Measurements from ENCODE around the gene FOXA2. TPM values are rescaled to one million over a fixed set of nuclear protein-coding genes. Genes with fewer than 3 reads are reported as not detected.

FOXA2 gene
- total RNA-seq, 1 experiment from 2014 or later = 43.6 TPM

DNA sequence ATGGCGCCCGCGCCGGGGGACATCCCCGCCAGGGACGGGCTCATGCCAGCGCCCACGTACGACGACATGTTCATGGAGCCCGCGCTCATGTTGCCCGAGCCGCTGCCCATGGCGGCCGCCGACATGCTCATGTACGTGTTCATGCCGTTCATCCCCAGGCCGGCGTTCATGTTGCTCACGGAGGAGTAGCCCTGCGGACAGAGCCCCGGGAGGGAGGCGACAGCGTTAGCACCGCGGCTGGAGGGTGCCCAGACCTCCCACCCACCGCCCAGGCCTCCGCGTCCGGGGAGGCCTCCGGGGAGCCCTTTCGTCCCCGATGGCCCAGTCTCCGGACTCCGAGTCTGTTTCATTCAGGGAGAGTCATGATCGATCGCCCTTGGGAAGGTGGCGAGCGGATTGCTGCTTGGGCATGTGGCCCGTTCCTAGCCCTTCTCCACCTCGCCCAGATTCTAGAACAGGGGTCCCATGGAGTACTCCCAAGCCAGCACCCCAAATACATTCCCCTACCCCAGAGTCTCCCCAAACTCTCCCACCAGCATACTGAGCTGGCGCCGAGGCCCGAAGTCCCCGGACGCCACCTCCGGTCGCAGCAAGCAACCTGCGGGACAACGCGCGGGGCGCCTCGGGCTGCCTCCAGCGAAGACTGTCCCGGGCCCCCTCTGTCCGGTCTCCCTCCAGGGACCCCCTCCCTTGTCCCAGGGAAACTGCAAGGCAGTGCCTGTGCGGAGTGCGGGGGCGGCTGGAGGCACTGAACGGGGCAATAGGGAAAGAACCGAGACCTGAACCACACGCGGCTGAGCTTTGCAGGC lies 1.2 kb downstream of the FOXA2 start:
- H3K27ac Mint-ChIP-seq (ENCODE audit: unreplicated experiment) = peak overlapping the region; percentile 77
- H3K4me1 Mint-ChIP-seq (ENCODE audit: low read depth, unreplicated experiment) = peaks cover 22% of the 10 kb centered on the region
- Histone ChIP-seq H3K36me3 (ENCODE audit: control insufficient read depth, insufficient read depth, low read length) (peaks cover 2% of the 10 kb centered on the region), H3K4me1 (peaks cover 18% of the 10 kb centered on the region), H3K27me3 (replicated peaks; ENCODE audit: control insufficient read depth, insufficient read depth, low read length) (no peaks in the 10 kb centered on the region), H3K4me3 (ENCODE audit: low read depth, low read length) (peak overlapping the region; percentile 79), H3K9me3 (no peaks in the 10 kb centered on the region)
- H3K36me3 Mint-ChIP-seq (ENCODE audit: insufficient read depth, unreplicated experiment) = peaks cover 62% of the 10 kb centered on the region
- H3K4me3 Mint-ChIP-seq (ENCODE audit: unreplicated experiment) = peak overlapping the region; percentile 87
- intact Hi-C loops (cut with micrococcal nuclease; ENCODE audit: unreplicated experiment) = loop anchor here (5.0 to 10.0 kb wide), 2 partner anchors 111 to 772 kb away; partner anchors contain the start of gene NXT1
- peak; percentile 44 to 57 for DNase-seq
- BruUV-seq (replicated peaks) = no TSS peak
- ChIA-PET CTCF (interaction anchor here (0.8 to 2.9 kb wide), 7 partner anchors 8 to 244 kb away, joined by 4 to 19 read pairs (median 5); no protein-coding TSS in a partner anchor), POLR2A (interaction anchor here (0.9 to 2.9 kb wide), 5 partner anchors 59 to 180 kb away, joined by 4 to 38 read pairs (median 17); no protein-coding TSS in a partner anchor)
- no peaks in the 10 kb centered on the region for H3K27me3 Mint-ChIP-seq (ENCODE audit: insufficient read depth, unreplicated experiment)
- TF ChIP-seq, protein P1, sequence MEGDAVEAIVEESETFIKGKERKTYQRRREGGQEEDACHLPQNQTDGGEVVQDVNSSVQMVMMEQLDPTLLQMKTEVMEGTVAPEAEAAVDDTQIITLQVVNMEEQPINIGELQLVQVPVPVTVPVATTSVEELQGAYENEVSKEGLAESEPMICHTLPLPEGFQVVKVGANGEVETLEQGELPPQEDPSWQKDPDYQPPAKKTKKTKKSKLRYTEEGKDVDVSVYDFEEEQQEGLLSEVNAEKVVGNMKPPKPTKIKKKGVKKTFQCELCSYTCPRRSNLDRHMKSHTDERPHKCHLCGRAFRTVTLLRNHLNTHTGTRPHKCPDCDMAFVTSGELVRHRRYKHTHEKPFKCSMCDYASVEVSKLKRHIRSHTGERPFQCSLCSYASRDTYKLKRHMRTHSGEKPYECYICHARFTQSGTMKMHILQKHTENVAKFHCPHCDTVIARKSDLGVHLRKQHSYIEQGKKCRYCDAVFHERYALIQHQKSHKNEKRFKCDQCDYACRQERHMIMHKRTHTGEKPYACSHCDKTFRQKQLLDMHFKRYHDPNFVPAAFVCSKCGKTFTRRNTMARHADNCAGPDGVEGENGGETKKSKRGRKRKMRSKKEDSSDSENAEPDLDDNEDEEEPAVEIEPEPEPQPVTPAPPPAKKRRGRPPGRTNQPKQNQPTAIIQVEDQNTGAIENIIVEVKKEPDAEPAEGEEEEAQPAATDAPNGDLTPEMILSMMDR (IDR thresholded peaks at IDR 0.05; ENCODE audit: insufficient read depth in 1 of 2, low read depth in 1 of 2, low read length in 1 of 2, severe bottlenecking in 1 of 2, unreplicated experiment in 1 of 2) = peak in 1 of 2 experiments; percentile 14
- H3K9me3 Mint-ChIP-seq (ENCODE audit: unreplicated experiment) = no peaks in the 10 kb centered on the region

DNA sequence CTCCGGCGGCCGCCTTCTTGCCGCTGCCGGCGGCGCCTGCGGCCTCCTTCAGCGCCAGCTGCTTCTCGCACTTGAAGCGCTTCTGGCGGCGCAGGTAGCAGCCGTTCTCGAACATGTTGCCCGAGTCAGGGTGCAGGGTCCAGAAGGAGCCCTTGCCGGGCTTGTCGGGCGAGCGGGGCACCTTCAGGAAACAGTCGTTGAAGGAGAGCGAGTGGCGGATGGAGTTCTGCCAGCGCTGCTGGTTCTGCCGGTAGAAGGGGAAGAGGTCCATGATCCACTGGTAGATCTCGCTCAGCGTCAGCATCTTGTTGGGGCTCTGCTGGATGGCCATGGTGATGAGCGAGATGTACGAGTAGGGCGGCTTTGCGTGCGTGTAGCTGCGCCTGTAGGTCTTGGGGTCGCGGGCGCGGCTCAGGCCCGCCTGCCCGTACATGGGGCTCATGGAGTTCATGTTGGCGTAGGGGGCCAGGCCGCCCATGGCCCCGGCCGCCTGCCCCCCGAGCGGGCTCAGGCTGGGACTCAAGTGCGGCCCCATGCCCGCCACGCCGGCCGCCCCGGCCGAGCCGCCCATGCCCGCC lies 1.9 kb downstream of the FOXA2 start:
- H3K27ac Mint-ChIP-seq (ENCODE audit: unreplicated experiment) = no peak overlapping the region
- H3K27me3 Mint-ChIP-seq (ENCODE audit: insufficient read depth, unreplicated experiment) = no peaks in the 10 kb centered on the region
- no peaks in the 10 kb centered on the region for H3K9me3 Mint-ChIP-seq (ENCODE audit: unreplicated experiment)
- TF ChIP-seq, protein P1 (IDR thresholded peaks at IDR 0.05; ENCODE audit: insufficient read depth in 1 of 2, low read depth in 1 of 2, low read length in 1 of 2, severe bottlenecking in 1 of 2, unreplicated experiment in 1 of 2) = no peak
- DNase-seq = no peak
- Histone ChIP-seq H3K4me1 (peaks cover 18% of the 10 kb centered on the region), H3K4me3 (ENCODE audit: low read depth, low read length) (peak overlapping the region; percentile 79), H3K36me3 (ENCODE audit: control insufficient read depth, insufficient read depth, low read length) (peaks cover 2% of the 10 kb centered on the region), H3K9me3 (no peaks in the 10 kb centered on the region), H3K27me3 (replicated peaks; ENCODE audit: control insufficient read depth, insufficient read depth, low read length) (no peaks in the 10 kb centered on the region)
- peaks cover 22% of the 10 kb centered on the region for H3K4me1 Mint-ChIP-seq (ENCODE audit: low read depth, unreplicated experiment)
- H3K36me3 Mint-ChIP-seq (ENCODE audit: insufficient read depth, unreplicated experiment) = peaks cover 62% of the 10 kb centered on the region
- peak overlapping the region; percentile 87 for H3K4me3 Mint-ChIP-seq (ENCODE audit: unreplicated experiment)
- POLR2A ChIA-PET = interaction anchor here (1.2 kb wide), 1 partner anchor 59 kb away, joined by 5 read pairs; no protein-coding TSS in a partner anchor
- BruUV-seq (replicated peaks) = no TSS peak
- intact Hi-C loops (cut with micrococcal nuclease; ENCODE audit: unreplicated experiment) = loop anchor here (5.0 to 10.0 kb wide), 2 partner anchors 110 to 772 kb away; partner anchors contain the start of gene NXT1
- CTCF ChIA-PET = interaction anchor here (1.4 kb wide), 1 partner anchor 8 kb away, joined by 5 read pairs; no protein-coding TSS in a partner anchor

Measured in Caco-2 (cell line).